Renal cortex interstitium (tissue), 11 donors: ENCODE measurements around the gene NAPSA. TPM values are rescaled to one million over a fixed set of nuclear protein-coding genes. Genes with fewer than 3 reads are reported as not detected.

Experiments used
- DNase-seq, 11 donors: peaks; one replicate each; pipeline ENCODE4 v3.0.0-alpha.2; 2013; ENCODE audit warnings: low read depth in 9 of 11, low spot score in 4 of 11; ENCODE audit errors: extremely low read depth in 1 of 11
- polyA plus RNA-seq, 3 donors: library from polyadenylated mRNA; unstranded; fragments of 120-200 nt; gene quantifications; one replicate each; pipeline ENCODE4 v1.2.1, GENCODE V29; 2013; ENCODE audit not compliant: insufficient read length in 3 of 3

NAPSA gene
- polyA plus RNA-seq, 3 donors = 9.3 to 15.3 (median 9.8) TPM

- DNase-seq = no peak
Measured at GRCh38 chr19:50309396-50310125, 55.9 kb downstream of the NAPSA start.

- no peak for DNase-seq
Measured at GRCh38 chr19:50308991-50309390, 56.4 kb downstream of the NAPSA start.

Other genes starting within 250 kb of the NAPSA start
- under 1 TPM in 2 of 3 donors, not detected in 1; 0.22 to 0.53 TPM for gene IZUMO2, start 202.4 kb downstream of the NAPSA start, polyA plus RNA-seq
- gene MYH14, start 162.0 kb downstream of the NAPSA start, polyA plus RNA-seq = 10 to 100 TPM; 23.1 to 33.4 (median 24.1) TPM
- gene KCNC3, start 36.3 kb downstream of the NAPSA start, polyA plus RNA-seq = 10 to 100 TPM; 35.0 to 71.8 (median 41.6) TPM
- 10 to 100 TPM; 25.0 to 43.5 (median 38.5) TPM for gene NR1H2, start 10.8 kb upstream of the NAPSA start, polyA plus RNA-seq
- 10 to 100 TPM; 24.1 to 36.6 (median 33.2) TPM for gene POLD1, start 18.7 kb upstream of the NAPSA start, polyA plus RNA-seq
- 1 to 10 TPM in 1 of 3 donors, under 1 TPM in 2; 0.97 to 1.4 (median 0.99) TPM for gene SPIB, start 53.3 kb upstream of the NAPSA start, polyA plus RNA-seq
- 1 to 10 TPM in 1 of 3 donors, under 1 TPM in 2; 0.61 to 1.2 (median 0.89) TPM for gene MYBPC2, start 67.3 kb upstream of the NAPSA start, polyA plus RNA-seq
- gene EMC10, start 110.9 kb upstream of the NAPSA start, polyA plus RNA-seq = 100 to 1,000 TPM in 2 of 3 donors, 10 to 100 TPM in 1; 91.1 to 172 (median 141) TPM
- 10 to 100 TPM in 1 of 3 donors, 1 to 10 TPM in 2; 6.9 to 10.6 (median 9.8) TPM for gene GARIN5A, start 111.2 kb upstream of the NAPSA start, polyA plus RNA-seq
- gene JOSD2, start 145.6 kb upstream of the NAPSA start, polyA plus RNA-seq = 10 to 100 TPM in 2 of 3 donors, 1 to 10 TPM in 1; 7.1 to 16.9 (median 13.8) TPM
- 10 to 100 TPM in 2 of 3 donors, 1 to 10 TPM in 1; 7.0 to 13.2 (median 12.4) TPM for gene ASPDH, start 148.3 kb upstream of the NAPSA start, polyA plus RNA-seq
- gene LRRC4B, start 202.8 kb upstream of the NAPSA start, polyA plus RNA-seq = 10 to 100 TPM; 13.8 to 26.0 (median 21.8) TPM